ENCODE results near the gene ZNF268. TPM values are rescaled to one million over a fixed set of nuclear protein-coding genes. Genes with fewer than 3 reads are reported as not detected.

Gene ZNF268
- total and polyA plus RNA-seq, 11 donors = 2.6 to 15.5 (median 9.1) TPM

GRCh38 chr12:133215724-133216123 is 34.4 kb downstream of the ZNF268 start:
- WGBS, 4 donors = 72 to 83% (median 80%) methylated on average over 3 of the region's 3 CpGs
- Histone ChIP-seq H3K27ac (no peak overlapping the region), H3K36me3 (no peaks in the 10 kb centered on the region), H3K4me1 (no peaks in the 10 kb centered on the region), H3K4me3 (no peak overlapping the region), H3K9me3 (peaks cover 0 to 98% (median 54%) of the 10 kb centered on the region in 12 donors), H3K27me3 (no peaks in the 10 kb centered on the region)
- TF ChIP-seq POLR2A (IDR thresholded peaks at IDR 0.05) = no peak
- no peak for TF ChIP-seq CTCF (IDR thresholded peaks at IDR 0.05)
- no peak for ATAC-seq
- intact Hi-C loops (cut with DNase I) = no loop called here
- no peak for DNase-seq

GRCh38 chr12:133217219-133217618 is 35.9 kb downstream of the ZNF268 start:
- H3K4me1 ChIP-seq = no peaks in the 10 kb centered on the region
- no peak for DNase-seq
- no peaks in the 10 kb centered on the region for H3K36me3 ChIP-seq
- no peak overlapping the region for H3K4me3 ChIP-seq
- no peak overlapping the region for H3K27ac ChIP-seq
- 66 to 73% (median 69%) methylated on average over 2 to 3 of the region's 3 CpGs for WGBS, 4 donors
- TF ChIP-seq POLR2A (IDR thresholded peaks at IDR 0.05) = no peak
- TF ChIP-seq CTCF (IDR thresholded peaks at IDR 0.05) = no peak
- intact Hi-C loops (cut with DNase I) = no loop called here
- H3K9me3 ChIP-seq = peaks cover 0 to 98% (median 43%) of the 10 kb centered on the region in 12 donors
- no peaks in the 10 kb centered on the region for H3K27me3 ChIP-seq
- no peak for ATAC-seq

- 87 to 93% (median 89%) methylated on average over 6 of the region's 6 CpGs for WGBS, 4 donors
Measured at GRCh38 chr12:133220521-133220920, 39.2 kb downstream of the ZNF268 start.

GRCh38 chr12:133221241-133221640 is 39.9 kb downstream of the ZNF268 start:
- no peak overlapping the region for H3K4me3 ChIP-seq
- intact Hi-C loops (cut with DNase I) = no loop called here
- DNase-seq = no peak
- no peak overlapping the region for H3K27ac ChIP-seq
- peaks cover 0 to 79% (median 11%) of the 10 kb centered on the region in 12 donors for H3K9me3 ChIP-seq
- no peaks in the 10 kb centered on the region for H3K27me3 ChIP-seq
- WGBS, 4 donors = 80 to 84% (median 83%) methylated on average over 14 to 16 of the region's 16 CpGs
- H3K4me1 ChIP-seq = no peaks in the 10 kb centered on the region
- no peak for ATAC-seq
- no peak for TF ChIP-seq CTCF (IDR thresholded peaks at IDR 0.05)
- no peak for TF ChIP-seq POLR2A (IDR thresholded peaks at IDR 0.05)
- H3K36me3 ChIP-seq = no peaks in the 10 kb centered on the region

More at GRCh38 chr12:133220521-133220920, 39.2 kb downstream of the ZNF268 start:
- no peak overlapping the region for H3K27ac ChIP-seq
- intact Hi-C loops (cut with DNase I) = no loop called here
- peaks cover 0 to 86% (median 15%) of the 10 kb centered on the region in 12 donors for H3K9me3 ChIP-seq
- no peaks in the 10 kb centered on the region for H3K36me3 ChIP-seq
- no peaks in the 10 kb centered on the region for H3K27me3 ChIP-seq
- no peak for DNase-seq
- no peak overlapping the region for H3K4me3 ChIP-seq
- ATAC-seq = no peak
- no peaks in the 10 kb centered on the region for H3K4me1 ChIP-seq
- TF ChIP-seq CTCF (IDR thresholded peaks at IDR 0.05) (no peak), POLR2A (IDR thresholded peaks at IDR 0.05) (no peak)
